Panc1 (cell line): Measurements from ENCODE around the gene CCDC154. TPM values are rescaled to one million over a fixed set of nuclear protein-coding genes. Genes with fewer than 3 reads are reported as not detected.

ENCODE experiments used
- ATAC-seq: fragments of 200-7000 bp; cut with Tn5 transposase; 2 replicates; pipeline ENCODE4 v1.9.1; 2020; ENCODE audit warnings: mild to moderate bottlenecking, moderate library complexity
- BruUV-seq: library from RNA; stranded (reverse); fragments of 400-500 nt; replicated peaks from 2 replicates; lab custom pipeline; 2021; lab: Mats Ljungman, UMichigan
- CTCF ChIA-PET: fragments of 300-600 bp; sonication (Branson Sonifier 250); formaldehyde crosslinking; loops from one replicate; lab custom pipeline; 2022; ENCODE audit warnings: antibody characterized with exemption; lab: Charles Lee
- POLR2A ChIA-PET: fragments of 300-600 bp; sonication (Branson Sonifier 250); formaldehyde crosslinking; loops from one replicate; lab custom pipeline; 2022; ENCODE audit warnings: antibody characterized with exemption; lab: Charles Lee
- DNase-seq: peaks from one replicate; pipeline ENCODE4 v3.0.0-alpha.2; 2010; ENCODE audit warnings: low read depth, low spot score
- H3K27ac ChIP-seq: 2 replicates; pipeline ENCODE4 v1.5.1; 2011; ENCODE audit warnings: mild to moderate bottlenecking, low read length, inconsistent platforms
- H3K27me3 ChIP-seq: fragments of 200-500 bp; sonication (Bioruptor generic); 2 replicates; pipeline ENCODE4 v1.6.0; 2014; ENCODE audit warnings: low read length, inconsistent platforms; ENCODE audit not compliant: control insufficient read depth, insufficient read depth
- H3K36me3 ChIP-seq: fragments of 200-500 bp; sonication (Bioruptor generic); 2 replicates; pipeline ENCODE4 v1.5.1; 2014; ENCODE audit warnings: inconsistent platforms, mild to moderate bottlenecking, low read length, moderate library complexity; ENCODE audit not compliant: control insufficient read depth, insufficient read depth
- H3K4me1 ChIP-seq: 2 replicates; pipeline ENCODE4 v1.5.1; 2011; ENCODE audit warnings: inconsistent platforms, mild to moderate bottlenecking, low read length, moderate library complexity; ENCODE audit not compliant: control insufficient read depth, insufficient read depth
- H3K4me3 ChIP-seq, 2 experiments: 2 replicates each; pipeline ENCODE4 v1.5.1; 2011 to 2012; ENCODE audit warnings: low read depth in 2 of 2, low read length in 2 of 2, mild to moderate bottlenecking in 2 of 2, inconsistent platforms in 1 of 2, moderate library complexity in 1 of 2
- H3K9me3 ChIP-seq: fragments of 200-500 bp; sonication (Bioruptor generic); 2 replicates; pipeline ENCODE4 v1.5.1; 2014; ENCODE audit warnings: low read depth, mild to moderate bottlenecking, inconsistent platforms, low read length, moderate library complexity; ENCODE audit not compliant: control insufficient read depth, insufficient read depth
- CTCF ChIP-seq: fragments of 450-650 bp; IDR thresholded peaks from 2 replicates; pipeline ENCODE4 v1.5.1; 2017; ENCODE audit warnings: mild to moderate bottlenecking
- POLR2AphosphoS5 ChIP-seq: IDR thresholded peaks from 2 replicates; pipeline ENCODE4 v1.6.1; 2012; ENCODE audit warnings: mild to moderate bottlenecking, low read depth, low read length, moderate library complexity
- REST ChIP-seq, 2 experiments: IDR thresholded peaks; 2 replicates each; pipeline ENCODE4 v1.6.1; 2011 to 2012; ENCODE audit warnings: low read depth in 2 of 2, control low read depth in 1 of 2, low read length in 1 of 2, mild to moderate bottlenecking in 1 of 2, moderate library complexity in 1 of 2; ENCODE audit not compliant: insufficient read depth in 1 of 2
- SIN3A ChIP-seq: IDR thresholded peaks from 2 replicates; pipeline ENCODE4 v1.6.1; 2012; ENCODE audit warnings: low read depth, mild to moderate bottlenecking, low read length, moderate library complexity, borderline replicate concordance; ENCODE audit not compliant: insufficient read depth
- TCF7L2 ChIP-seq: IDR thresholded peaks from 2 replicates; pipeline ENCODE4 v1.6.1; 2011; ENCODE audit warnings: mild to moderate bottlenecking, low read depth, low read length, inconsistent platforms
- in situ Hi-C: cut with HindIII; loops from 2 replicates; pipeline ENCODE4 v1.10.0; 2016; ENCODE audit warnings: low sequenced_read_pairs, low pct_unique_long_range_greater_than_20kb
- intact Hi-C: fragments of 100-400 bp; cut with micrococcal nuclease; formaldehyde crosslinking; loops from one replicate; pipeline ENCODE4 v1.10.0; 2022; ENCODE audit not compliant: unreplicated experiment
- total RNA-seq: library from RNA; stranded (reverse); gene quantifications from one replicate; pipeline ENCODE4 v1.2.1, GENCODE V29; 2021; ENCODE audit not compliant: unreplicated experiment

Gene CCDC154
- total RNA-seq, 1 experiment from 2014 or later, result 2.0 TPM

GRCh38 chr16:1429631-1430030 is 14.7 kb downstream of the CCDC154 start:
- ATAC-seq (no peak), DNase-seq (no peak)
- ChIA-PET CTCF (interaction anchor here (0.6 kb wide), 1 partner anchor 62 kb away, joined by 11 read pairs; no protein-coding TSS in a partner anchor), POLR2A (no interaction called here)
- intact Hi-C loops, result no loop called here
- no peak overlapping the region for H3K27ac ChIP-seq
- H3K4me3 ChIP-seq, result no peak overlapping the region
- H3K9me3 ChIP-seq, result no peaks in the 10 kb centered on the region
- H3K36me3 ChIP-seq, result no peaks in the 10 kb centered on the region
- in situ Hi-C loops, result no loop called here
- H3K4me1 ChIP-seq, result no peaks in the 10 kb centered on the region
- no TSS peak for BruUV-seq
- no peaks in the 10 kb centered on the region for H3K27me3 ChIP-seq
- no peak for TF ChIP-seq TCF7L2
- TF ChIP-seq POLR2AphosphoS5, result no peak
- no peak for TF ChIP-seq REST (IDR thresholded peaks at IDR 0.05; ENCODE audit: insufficient read depth in 1 of 2, low read depth in 2 of 2, low read length in 1 of 2)
- TF ChIP-seq SIN3A, result no peak
- TF ChIP-seq CTCF, result no peak

DNA sequence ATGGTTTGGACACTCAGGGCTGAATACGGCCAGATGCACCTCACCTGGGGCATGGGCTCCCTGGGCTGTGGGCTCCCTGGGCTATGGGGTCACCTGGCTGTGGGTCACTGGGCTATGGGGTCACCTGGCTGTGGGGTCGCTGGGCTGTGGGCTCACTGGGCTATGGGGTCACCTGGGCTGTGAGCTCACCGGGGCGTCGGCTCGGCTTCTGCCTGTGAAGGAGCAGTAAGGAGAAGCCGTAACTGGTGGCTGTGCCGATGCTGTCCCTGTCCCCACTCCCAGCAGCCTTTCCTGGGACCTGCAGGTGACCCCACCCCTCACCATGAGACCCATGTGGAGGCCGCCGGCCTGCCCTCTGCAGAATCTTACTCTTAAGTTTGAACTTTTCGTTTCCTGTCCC is 15.3 kb downstream of the CCDC154 start:
- in situ Hi-C loops (no loop called here), intact Hi-C loops (no loop called here)
- H3K4me3 ChIP-seq, result no peak overlapping the region
- BruUV-seq, result no TSS peak
- H3K27ac ChIP-seq, result no peak overlapping the region
- no peaks in the 10 kb centered on the region for H3K27me3 ChIP-seq
- H3K9me3 ChIP-seq, result no peaks in the 10 kb centered on the region
- ATAC-seq, result no peak
- no peaks in the 10 kb centered on the region for H3K4me1 ChIP-seq
- H3K36me3 ChIP-seq, result no peaks in the 10 kb centered on the region
- ChIA-PET POLR2A (no interaction called here), CTCF (no interaction called here)
- no peak for DNase-seq
- TF ChIP-seq POLR2AphosphoS5 (no peak), REST (IDR thresholded peaks at IDR 0.05; ENCODE audit: insufficient read depth in 1 of 2, low read depth in 2 of 2, low read length in 1 of 2) (no peak), CTCF (no peak), TCF7L2 (no peak), SIN3A (no peak)
